Sciatic nerve (tissue), 2 donors: ENCODE results near the gene TMEM125. TPM values are rescaled to one million over a fixed set of nuclear protein-coding genes. Genes with fewer than 3 reads are reported as not detected.

Source experiments
- ATAC-seq: fragments of 200-7000 bp; cut with Tn5 transposase; one replicate; pipeline ENCODE4 v1.9.1; 2020; ENCODE audit warnings: mild to moderate bottlenecking, moderate library complexity
- DNase-seq: peaks from one replicate; pipeline ENCODE4 v3.0.0-alpha.2; 2020; ENCODE audit warnings: low spot score
- intact Hi-C: fragments of 100-400 bp; cut with DNase I; formaldehyde crosslinking; loops from one replicate; pipeline ENCODE4 v1.14.2; 2022
- total RNA-seq: library from RNA; stranded (reverse); fragmentation: NEBNext Ultra II Directional; extraction: Animal tissue kit (Norgen Biotek cat#: 25700); gene quantifications from one replicate; pipeline ENCODE4 v1.2.1, GENCODE V29; 2021
- donor health status: DM: no; HTN: no; CAD: no.
- donor health status: DM: no; HTN: no; CAD: no.

TMEM125 gene
- 3.2 TPM for total RNA-seq

DNA sequence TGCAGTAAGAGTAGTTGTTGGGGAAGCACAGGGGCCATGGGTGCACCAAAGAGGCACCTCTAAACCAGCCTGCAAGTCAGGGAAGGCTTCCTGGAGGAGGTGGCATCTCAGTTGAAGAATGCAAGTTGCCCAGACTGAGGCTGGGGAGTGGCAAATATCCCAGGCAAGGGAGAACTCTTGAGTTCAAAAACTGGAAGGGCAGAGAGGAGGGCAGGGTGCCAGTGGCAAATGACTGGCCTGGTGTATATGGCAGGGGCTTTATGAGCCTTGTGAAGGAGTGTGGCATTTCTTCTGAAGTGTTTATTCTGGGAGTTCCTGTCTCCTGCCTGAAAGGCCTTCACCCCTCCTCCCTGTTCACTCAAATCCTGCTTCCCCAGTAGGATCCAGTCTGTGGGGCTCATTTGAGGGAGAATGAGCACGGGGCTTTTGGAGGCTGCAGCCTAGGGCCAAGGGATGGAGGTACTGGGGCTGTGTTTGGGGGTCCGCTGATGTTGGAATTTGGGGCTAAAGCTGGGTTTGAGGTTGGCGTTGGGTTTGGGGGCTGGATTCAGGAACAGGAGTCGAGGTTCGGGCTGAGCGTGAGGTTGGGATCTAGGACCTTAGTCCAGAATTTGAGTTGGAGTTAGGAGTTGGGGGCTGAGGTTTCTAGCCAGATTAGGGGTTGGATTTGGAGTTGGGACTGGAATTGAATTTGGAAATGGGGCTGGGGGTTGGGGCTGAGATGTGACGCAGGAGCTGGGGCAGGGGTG lies at the start of gene TMEM125:
Gene TMEM125, plus strand, starts transcription at position 357 of the 749 bp plus-strand sequence. CDS start 2,740 bp downstream, outside the sequence.
- no peak for ATAC-seq
- DNase-seq, result peak; percentile 41
- intact Hi-C loops, result no loop called here

DNA sequence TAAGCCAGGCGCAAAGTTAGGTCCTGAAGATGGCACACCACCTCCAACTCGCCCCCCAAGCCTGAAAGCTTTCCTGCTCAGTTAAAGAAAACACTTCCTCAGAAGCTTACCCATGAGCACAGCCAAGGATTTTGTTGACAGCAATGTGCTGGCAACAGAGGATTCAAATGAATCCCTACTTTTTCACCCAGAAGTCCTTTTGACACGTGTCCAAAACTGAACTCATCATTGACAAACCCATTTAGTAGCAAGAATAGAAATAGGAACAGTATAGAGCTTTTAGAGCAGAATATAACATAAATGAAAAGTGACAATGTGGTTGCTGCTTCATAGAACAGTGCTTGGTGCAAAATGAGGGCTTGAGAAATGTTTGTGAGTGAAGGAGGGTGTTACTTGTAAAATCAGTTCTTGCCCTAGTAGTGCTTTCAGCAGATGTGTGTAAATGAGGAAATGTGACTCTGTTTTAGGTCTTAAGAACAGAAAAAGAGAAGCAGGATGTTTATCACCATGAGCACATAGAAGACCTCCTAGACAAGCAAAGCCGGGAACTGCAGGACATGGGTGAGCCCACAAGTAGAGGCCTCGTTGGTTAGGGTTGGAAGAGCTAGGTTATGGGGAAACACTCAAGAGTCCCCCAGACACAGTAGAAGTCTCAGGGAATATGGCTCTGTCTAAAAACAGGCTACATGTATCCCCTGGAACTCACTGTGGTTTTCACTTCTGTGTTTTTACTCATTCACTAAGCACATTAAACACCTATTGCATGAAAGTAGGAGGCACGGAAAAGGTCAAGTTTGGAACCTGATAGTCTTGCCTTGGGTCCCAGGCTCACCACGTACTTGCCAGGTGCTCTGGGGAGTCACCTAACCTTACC lies 48.6 kb upstream of the TMEM125 start:
- ATAC-seq, result peak; percentile 59
- DNase-seq, result no peak
- intact Hi-C loops, result no loop called here

- ATAC-seq (no peak), DNase-seq (no peak)
- intact Hi-C loops, result no loop called here
Observed at GRCh38 chr1:43221797-43222196, 48.0 kb upstream of the TMEM125 start.

GRCh38 chr1:43222879-43223278 lies 46.9 kb upstream of the TMEM125 start:
- ATAC-seq (no peak), DNase-seq (no peak)
- intact Hi-C loops, result no loop called here

DNA sequence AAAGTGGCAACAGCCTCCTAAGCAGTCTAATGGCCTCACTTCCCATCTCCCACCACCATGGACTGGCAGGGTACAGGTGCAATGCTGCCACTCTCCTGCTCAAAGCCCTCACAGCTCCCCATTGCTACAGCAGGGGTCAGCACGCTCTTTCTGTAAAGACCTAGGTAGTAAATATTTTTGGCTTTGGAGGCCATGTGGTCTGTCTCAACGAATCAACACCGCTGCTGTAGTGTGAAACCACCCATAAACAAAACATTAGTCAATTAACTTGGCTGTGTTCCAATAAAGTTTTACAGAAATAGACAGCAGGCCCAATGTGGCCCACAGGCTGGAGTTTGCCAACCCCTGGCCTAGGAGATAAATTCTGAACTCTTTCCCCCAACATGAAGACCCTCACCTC lies 44.6 kb upstream of the TMEM125 start:
- ATAC-seq (no peak), DNase-seq (no peak)
- intact Hi-C loops, result loop anchor here (5.0 kb wide), 1 partner anchor 187 kb away; no protein-coding TSS in a partner anchor

- intact Hi-C loops, result loop anchor here (5.0 kb wide), 1 partner anchor 185 kb away; no protein-coding TSS in a partner anchor
- ATAC-seq (peak; percentile 84), DNase-seq (peak; percentile 95)
Observed at GRCh38 chr1:43227143-43227764, 42.5 kb upstream of the TMEM125 start.

DNA sequence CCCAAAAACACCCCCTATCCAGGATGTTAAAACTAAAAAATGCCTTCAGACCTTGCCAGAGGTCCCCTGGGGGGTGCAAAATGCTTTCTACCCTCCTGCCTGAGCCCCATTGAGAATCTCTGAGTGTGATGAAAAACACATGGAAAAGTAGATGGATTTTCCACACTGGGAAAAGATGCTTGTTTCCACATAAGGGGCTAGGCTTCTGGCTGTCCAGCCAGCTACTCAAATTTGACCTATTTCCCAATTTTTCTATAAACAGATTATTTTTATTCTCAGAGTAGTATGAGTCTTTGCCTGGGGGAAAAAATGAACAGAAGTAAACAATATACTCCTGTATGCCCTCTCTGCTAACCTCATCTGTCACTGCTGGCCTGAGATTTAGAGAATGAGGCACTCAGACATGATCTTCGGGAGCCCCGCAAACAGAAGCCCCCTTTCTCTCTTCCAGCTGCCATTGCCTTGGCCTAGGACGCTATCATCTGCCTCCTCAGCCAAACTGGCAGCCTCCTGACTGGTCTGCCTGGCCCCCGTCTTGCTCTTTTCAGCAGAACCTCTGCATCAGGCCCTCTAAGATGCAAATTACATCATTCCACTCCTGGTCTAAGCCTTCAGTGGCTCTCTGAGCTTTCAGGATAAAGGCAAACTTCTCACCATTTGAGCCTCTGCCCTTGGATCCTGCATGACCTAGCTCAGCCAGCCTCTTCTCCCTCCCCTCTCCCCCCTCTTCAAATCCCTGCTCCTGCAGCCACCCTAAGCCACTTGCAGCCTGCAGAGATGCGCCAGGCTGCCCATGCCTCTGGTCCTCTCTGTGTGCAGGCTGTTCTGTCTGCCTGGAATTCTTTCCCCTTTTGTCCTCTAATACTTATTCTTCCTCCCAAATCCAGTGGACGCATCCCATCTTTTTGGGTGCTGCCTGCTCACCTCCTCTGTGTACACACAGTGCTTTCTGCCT lies 39.7 kb upstream of the TMEM125 start:
- peak; percentile 78 for ATAC-seq
- intact Hi-C loops, result loop anchor here (5.0 to 10.0 kb wide), 2 partner anchors 155 to 182 kb away; partner anchors contain the start of genes MED8 and SZT2

DNA sequence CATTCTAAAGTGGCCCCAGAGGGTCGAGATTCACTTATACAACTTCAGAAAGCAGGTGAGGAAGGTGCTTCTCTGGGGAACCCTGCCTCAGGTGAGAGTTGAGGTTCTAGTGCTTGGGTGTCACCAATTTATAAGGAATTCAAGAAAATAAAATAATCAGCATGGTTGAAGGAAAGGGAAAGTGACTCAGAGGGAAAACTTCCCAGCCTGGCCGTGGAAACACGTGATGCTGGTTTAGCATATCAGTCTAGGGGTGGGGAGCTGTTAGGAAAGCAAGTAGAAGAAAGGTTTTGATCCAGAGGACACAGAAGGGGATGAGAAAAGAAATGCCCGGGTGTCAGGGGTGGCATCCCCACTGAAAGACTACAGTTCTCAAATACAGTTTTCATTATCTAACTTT lies 37.7 kb upstream of the TMEM125 start:
- intact Hi-C loops, result loop anchor here (10.0 kb wide), 1 partner anchor 153 kb away; the partner anchor contains the start of genes MED8 and SZT2
- DNase-seq (no peak), ATAC-seq (no peak)

More for the DNA sequence above, 39.7 kb upstream of the TMEM125 start:
- DNase-seq, result no peak

GRCh38 chr1:43232482-43232881 lies 37.3 kb upstream of the TMEM125 start:
- intact Hi-C loops, result loop anchor here (10.0 kb wide), 1 partner anchor 152 kb away; the partner anchor contains the start of genes MED8 and SZT2
- DNase-seq (no peak), ATAC-seq (no peak)

- ATAC-seq, result no peak
- DNase-seq, result no peak
- intact Hi-C loops, result loop anchor here (10.0 kb wide), 1 partner anchor 151 kb away; the partner anchor contains the start of genes MED8 and SZT2
Observed at GRCh38 chr1:43233631-43234030, 36.2 kb upstream of the TMEM125 start.

DNA sequence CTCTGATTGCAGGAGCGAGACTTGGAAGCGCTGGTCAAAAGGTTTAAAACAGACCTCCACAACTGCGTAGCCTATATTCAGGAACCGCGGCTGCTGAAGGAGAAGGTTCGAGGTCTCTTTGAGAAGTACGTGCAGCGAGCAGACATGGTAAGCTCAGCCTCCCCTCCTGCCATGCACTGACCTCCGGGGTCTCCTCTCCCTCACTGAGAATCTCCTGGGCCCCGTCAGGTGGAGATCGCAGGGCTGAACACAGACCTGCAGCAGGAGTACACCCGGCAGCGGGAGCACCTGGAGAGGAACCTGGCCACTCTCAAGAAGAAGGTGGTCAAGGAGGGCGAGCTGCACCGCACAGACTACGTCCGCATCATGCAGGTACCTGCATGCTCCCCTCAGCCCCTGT lies 35.5 kb upstream of the TMEM125 start:
- intact Hi-C loops, result loop anchor here (10.0 kb wide), 1 partner anchor 151 kb away; the partner anchor contains the start of genes MED8 and SZT2
- no peak for ATAC-seq
- no peak for DNase-seq

DNA sequence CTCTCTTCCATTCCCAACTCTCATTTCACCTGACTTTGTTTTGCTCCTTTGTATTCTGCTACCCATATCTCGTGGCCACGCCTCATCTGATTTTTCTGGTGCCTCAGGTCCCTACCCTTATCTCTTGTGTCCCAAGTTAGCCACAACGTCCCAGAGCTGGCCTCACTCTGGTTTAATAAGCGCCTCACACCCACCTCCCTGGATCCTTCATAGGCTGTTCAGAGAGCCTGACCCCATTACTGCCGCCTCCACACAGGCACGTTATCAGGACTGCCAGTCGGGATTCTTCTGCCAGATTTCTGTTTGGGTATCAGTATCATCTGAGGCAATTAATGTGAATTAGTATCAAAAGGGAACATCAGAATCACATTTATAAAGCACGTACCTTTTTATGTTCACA lies 34.7 kb upstream of the TMEM125 start:
- intact Hi-C loops, result loop anchor here (10.0 kb wide), 1 partner anchor 150 kb away; the partner anchor contains the start of genes MED8 and SZT2
- no peak for DNase-seq
- ATAC-seq, result no peak

- ATAC-seq, result no peak
- intact Hi-C loops, result loop anchor here (10.0 kb wide), 1 partner anchor 149 kb away; the partner anchor contains the start of genes MED8 and SZT2
- no peak for DNase-seq
Observed at GRCh38 chr1:43235451-43236121, 34.2 kb upstream of the TMEM125 start.

GRCh38 chr1:43237121-43237520 lies 32.7 kb upstream of the TMEM125 start:
- DNase-seq (no peak), ATAC-seq (no peak)
- intact Hi-C loops, result loop anchor here (10.0 kb wide), 1 partner anchor 148 kb away; the partner anchor contains the start of genes MED8 and SZT2

- ATAC-seq (peak; percentile 83), DNase-seq (peak; percentile 75)
- intact Hi-C loops, result loop anchor here (10.0 kb wide), 1 partner anchor 147 kb away; the partner anchor contains the start of genes MED8 and SZT2
Observed at GRCh38 chr1:43238085-43238484, 31.7 kb upstream of the TMEM125 start.

GRCh38 chr1:43238991-43239469 lies 30.8 kb upstream of the TMEM125 start:
- ATAC-seq (no peak), DNase-seq (no peak)
- intact Hi-C loops, result loop anchor here (10.0 kb wide), 1 partner anchor 146 kb away; the partner anchor contains the start of genes MED8 and SZT2

GRCh38 chr1:43239484-43239883 lies 30.3 kb upstream of the TMEM125 start:
- no peak for DNase-seq
- intact Hi-C loops, result loop anchor here (10.0 kb wide), 1 partner anchor 145 kb away; the partner anchor contains the start of genes MED8 and SZT2
- no peak for ATAC-seq
